GM18517 (cell line): Measurements from ENCODE around the gene CST11.
A peak's percentile ranks its signal among the peaks of the same experiment; 100 is the strongest.

Experiments
- ATAC-seq: cut with Tn5 transposase; IDR thresholded peaks from one replicate; pipeline ENCODE4 v1.9.1; 2021; ENCODE audit warnings: mild to moderate bottlenecking, moderate library complexity; ENCODE audit not compliant: unreplicated experiment

The CST11 gene

GRCh38 chr20:23420943-23421931 is 31.4 kb downstream of the CST11 start, which contains the start of gene NAPB:
NAPB (minus strand) TSS chr20:23421488; CDS start chr20:23421402, 86 bp downstream.
- ATAC-seq: peak; percentile 93

GRCh38 chr20:23419995-23420901 is 32.4 kb downstream of the CST11 start:
- ATAC-seq: no peak

GRCh38 chr20:23419657-23419994 is 33.0 kb downstream of the CST11 start:
- ATAC-seq: no peak

- no peak for ATAC-seq
Measured at GRCh38 chr20:23417861-23418260, 34.8 kb downstream of the CST11 start.

GRCh38 chr20:23415959-23416583 is 36.6 kb downstream of the CST11 start:
- no peak for ATAC-seq

GRCh38 chr20:23415555-23415954 is 37.1 kb downstream of the CST11 start:
- ATAC-seq: no peak

GRCh38 chr20:23414526-23415188 is 38.0 kb downstream of the CST11 start:
- no peak for ATAC-seq

- ATAC-seq: no peak
Measured at GRCh38 chr20:23413862-23414422, 38.7 kb downstream of the CST11 start.

- no peak for ATAC-seq
Measured at GRCh38 chr20:23412026-23412425, 40.6 kb downstream of the CST11 start.

- ATAC-seq: no peak
Measured at GRCh38 chr20:23410916-23411695, 41.6 kb downstream of the CST11 start.

GRCh38 chr20:23409800-23410199 is 42.9 kb downstream of the CST11 start:
- ATAC-seq: no peak

- no peak for ATAC-seq
Measured at GRCh38 chr20:23408957-23409356, 43.7 kb downstream of the CST11 start.

GRCh38 chr20:23407781-23408464 is 44.8 kb downstream of the CST11 start:
- peak; percentile 67 for ATAC-seq

GRCh38 chr20:23406880-23407279 is 45.8 kb downstream of the CST11 start:
- no peak for ATAC-seq

GRCh38 chr20:23404196-23404595 is 48.5 kb downstream of the CST11 start:
- no peak for ATAC-seq

GRCh38 chr20:23403751-23404150 is 48.9 kb downstream of the CST11 start:
- ATAC-seq: no peak

- ATAC-seq: no peak
Measured at GRCh38 chr20:23401051-23401450, 51.6 kb downstream of the CST11 start.
